OCI-LY7 (cell line): ENCODE results near the gene CHKA.

Source experiments
- EZH2phosphoT487 ChIP-seq: fragments of 200-600 bp; sonication (generic); IDR thresholded peaks from 2 replicates; pipeline ENCODE4 v1.6.1; 2018; ENCODE audit warnings: low read depth, borderline replicate concordance, mild to moderate bottlenecking, mixed run types, antibody characterized with exemption, low read length, moderate library complexity, mixed read lengths
- TF ChIP-seq, protein P1 (sequence below): fragments of 200-600 bp; sonication (generic); conservative IDR thresholded peaks from 2 replicates; pipeline ENCODE4 v1.5.1; 2014; ENCODE audit warnings: mild to moderate bottlenecking, antibody characterized with exemption, low read length, moderate library complexity, mixed read lengths

DNA sequence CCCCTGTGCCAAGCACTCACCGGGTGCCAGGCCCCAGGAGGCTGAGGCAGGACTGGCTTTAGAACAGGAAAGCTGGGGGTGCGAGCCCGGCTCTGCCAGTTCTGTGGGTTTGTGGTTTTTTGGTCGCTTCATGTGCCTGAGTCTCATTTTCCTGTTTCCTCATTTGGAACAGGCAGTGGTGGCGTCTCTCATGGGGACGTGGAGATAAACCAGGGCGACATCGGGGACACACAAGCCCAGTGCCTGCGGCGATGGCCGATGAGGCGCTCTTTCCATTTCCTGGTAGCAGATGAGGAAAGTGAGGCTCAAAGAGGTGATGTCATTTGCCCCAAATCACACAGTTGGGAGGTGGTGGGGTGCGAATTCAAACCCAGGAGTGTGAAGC lies 20.8 kb upstream of the CHKA start:
- TF ChIP-seq, protein P1, sequence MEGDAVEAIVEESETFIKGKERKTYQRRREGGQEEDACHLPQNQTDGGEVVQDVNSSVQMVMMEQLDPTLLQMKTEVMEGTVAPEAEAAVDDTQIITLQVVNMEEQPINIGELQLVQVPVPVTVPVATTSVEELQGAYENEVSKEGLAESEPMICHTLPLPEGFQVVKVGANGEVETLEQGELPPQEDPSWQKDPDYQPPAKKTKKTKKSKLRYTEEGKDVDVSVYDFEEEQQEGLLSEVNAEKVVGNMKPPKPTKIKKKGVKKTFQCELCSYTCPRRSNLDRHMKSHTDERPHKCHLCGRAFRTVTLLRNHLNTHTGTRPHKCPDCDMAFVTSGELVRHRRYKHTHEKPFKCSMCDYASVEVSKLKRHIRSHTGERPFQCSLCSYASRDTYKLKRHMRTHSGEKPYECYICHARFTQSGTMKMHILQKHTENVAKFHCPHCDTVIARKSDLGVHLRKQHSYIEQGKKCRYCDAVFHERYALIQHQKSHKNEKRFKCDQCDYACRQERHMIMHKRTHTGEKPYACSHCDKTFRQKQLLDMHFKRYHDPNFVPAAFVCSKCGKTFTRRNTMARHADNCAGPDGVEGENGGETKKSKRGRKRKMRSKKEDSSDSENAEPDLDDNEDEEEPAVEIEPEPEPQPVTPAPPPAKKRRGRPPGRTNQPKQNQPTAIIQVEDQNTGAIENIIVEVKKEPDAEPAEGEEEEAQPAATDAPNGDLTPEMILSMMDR = no peak
- no peak for TF ChIP-seq EZH2phosphoT487
